Left kidney (tissue), 2 donors: ENCODE measurements around the gene ECM1. TPM values are rescaled to one million over a fixed set of nuclear protein-coding genes. Genes with fewer than 3 reads are reported as not detected.

Source experiments
- DNase-seq: peaks from one replicate; pipeline ENCODE4 v3.0.0-alpha.2; 2013
- polyA plus RNA-seq: library from polyadenylated mRNA; unstranded; fragments of 120-200 nt; gene quantifications from one replicate; pipeline ENCODE4 v1.2.1, GENCODE V29; 2013; ENCODE audit not compliant: insufficient read length

The ECM1 gene
- polyA plus RNA-seq, 1 donor, result 11.9 TPM

DNA sequence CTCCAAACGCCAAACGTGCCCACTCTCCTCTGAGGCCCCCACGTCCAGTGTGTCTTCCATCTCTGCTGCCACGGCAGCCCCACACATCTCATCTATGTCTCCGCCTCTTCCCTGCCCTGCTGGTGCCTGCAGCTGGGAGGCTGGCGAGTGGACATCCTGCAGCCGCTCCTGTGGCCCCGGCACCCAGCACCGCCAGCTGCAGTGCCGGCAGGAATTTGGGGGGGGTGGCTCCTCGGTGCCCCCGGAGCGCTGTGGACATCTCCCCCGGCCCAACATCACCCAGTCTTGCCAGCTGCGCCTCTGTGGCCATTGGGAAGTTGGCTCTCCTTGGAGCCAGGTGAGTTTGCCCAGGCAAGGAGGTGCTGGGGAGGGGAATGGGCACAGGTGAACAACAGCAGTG, 49.9 kb downstream of the ECM1 start:
- no peak for DNase-seq

GRCh38 chr1:150558303-150558704, 50.4 kb downstream of the ECM1 start:
- no peak for DNase-seq

DNA sequence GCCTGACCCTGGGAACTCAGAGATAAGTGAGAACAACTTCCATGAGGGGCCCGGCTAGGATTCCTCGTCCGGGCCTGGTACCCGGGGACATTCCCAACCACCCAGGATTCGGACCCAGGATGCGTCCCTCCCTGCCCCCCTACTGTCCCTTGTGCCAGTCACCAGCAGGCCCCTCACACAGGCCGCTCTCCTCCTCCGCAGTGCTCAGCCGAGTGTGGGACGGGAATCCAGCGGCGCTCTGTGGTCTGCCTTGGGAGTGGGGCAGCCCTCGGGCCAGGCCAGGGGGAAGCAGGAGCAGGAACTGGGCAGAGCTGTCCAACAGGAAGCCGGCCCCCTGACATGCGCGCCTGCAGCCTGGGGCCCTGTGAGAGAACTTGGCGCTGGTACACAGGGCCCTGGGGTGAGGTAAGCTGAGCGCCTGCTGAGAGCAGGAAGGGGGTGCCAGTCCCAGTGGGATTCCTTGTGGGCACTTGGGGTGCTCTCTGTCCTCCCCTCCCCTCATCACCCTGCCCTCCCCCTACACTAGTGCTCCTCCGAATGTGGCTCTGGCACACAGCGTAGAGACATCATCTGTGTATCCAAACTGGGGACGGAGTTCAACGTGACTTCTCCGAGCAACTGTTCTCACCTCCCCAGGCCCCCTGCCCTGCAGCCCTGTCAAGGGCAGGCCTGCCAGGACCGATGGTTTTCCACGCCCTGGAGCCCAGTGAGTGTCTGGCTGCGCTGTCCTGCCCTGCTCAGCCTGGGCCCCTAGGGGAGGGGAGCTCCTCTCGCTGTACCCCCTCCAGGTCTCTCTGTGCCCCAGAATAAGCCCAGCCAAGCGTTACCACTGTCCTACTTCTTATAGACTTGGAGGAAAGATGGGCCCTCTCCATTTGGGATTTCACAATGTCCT, 51.1 kb downstream of the ECM1 start:
- DNase-seq, result no peak

DNA sequence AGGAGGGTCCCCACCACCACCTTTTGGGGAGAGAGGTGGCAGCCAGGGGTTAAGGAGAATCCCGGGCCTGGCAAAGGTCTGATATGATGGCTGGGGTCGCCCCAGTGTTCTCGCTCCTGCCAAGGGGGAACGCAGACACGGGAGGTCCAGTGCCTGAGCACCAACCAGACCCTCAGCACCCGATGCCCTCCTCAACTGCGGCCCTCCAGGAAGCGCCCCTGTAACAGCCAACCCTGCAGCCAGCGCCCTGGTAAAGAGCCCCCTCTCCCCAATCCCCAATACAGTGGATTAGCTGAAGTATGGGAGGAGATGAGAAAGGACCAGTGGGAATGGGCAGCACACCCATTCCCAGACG, 51.7 kb downstream of the ECM1 start:
- no peak for DNase-seq

DNA sequence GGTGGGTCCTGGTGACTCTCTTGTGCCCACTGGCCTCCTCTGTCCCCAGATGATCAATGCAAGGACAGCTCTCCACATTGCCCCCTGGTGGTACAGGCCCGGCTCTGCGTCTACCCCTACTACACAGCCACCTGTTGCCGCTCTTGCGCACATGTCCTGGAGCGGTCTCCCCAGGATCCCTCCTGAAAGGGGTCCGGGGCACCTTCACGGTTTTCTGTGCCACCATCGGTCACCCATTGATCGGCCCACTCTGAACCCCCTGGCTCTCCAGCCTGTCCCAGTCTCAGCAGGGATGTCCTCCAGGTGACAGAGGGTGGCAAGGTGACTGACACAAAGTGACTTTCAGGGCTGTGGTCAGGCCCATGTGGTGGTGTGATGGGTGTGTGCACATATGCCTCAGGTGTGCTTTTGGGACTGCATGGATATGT, 52.1 kb downstream of the ECM1 start:
- no peak for DNase-seq

DNA sequence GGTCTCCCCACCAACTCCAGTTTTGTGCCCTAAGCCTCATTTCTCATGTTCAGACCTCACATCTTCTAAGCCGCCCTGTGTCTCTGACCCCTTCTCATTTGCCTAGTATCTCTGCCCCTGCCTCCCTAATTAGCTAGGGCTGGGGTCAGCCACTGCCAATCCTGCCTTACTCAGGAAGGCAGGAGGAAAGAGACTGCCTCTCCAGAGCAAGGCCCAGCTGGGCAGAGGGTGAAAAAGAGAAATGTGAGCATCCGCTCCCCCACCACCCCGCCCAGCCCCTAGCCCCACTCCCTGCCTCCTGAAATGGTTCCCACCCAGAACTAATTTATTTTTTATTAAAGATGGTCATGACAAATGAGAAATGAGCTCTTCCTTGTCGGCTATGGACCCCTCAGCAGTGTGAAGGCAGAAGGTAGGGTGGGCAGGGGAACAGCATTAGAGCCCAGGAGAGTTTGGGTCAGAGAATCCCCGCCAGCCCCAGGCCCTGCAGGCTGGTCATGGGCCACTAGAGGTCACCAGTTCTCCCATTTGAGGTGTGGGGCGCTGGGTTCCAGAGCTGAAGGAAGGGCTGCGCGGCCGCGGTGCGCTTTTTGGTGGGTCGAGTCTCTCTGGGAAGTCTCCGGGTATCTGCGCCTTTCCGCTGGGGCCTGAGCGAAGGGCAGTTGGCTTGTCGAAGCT, 52.8 kb downstream of the ECM1 start:
- peak; percentile 88 for DNase-seq

GRCh38 chr1:150561254-150561973, 53.5 kb downstream of the ECM1 start:
- peak; percentile 91 for DNase-seq

GRCh38 chr1:150561974-150562445, 54.1 kb downstream of the ECM1 start:
- DNase-seq, result peak; percentile 87

DNA sequence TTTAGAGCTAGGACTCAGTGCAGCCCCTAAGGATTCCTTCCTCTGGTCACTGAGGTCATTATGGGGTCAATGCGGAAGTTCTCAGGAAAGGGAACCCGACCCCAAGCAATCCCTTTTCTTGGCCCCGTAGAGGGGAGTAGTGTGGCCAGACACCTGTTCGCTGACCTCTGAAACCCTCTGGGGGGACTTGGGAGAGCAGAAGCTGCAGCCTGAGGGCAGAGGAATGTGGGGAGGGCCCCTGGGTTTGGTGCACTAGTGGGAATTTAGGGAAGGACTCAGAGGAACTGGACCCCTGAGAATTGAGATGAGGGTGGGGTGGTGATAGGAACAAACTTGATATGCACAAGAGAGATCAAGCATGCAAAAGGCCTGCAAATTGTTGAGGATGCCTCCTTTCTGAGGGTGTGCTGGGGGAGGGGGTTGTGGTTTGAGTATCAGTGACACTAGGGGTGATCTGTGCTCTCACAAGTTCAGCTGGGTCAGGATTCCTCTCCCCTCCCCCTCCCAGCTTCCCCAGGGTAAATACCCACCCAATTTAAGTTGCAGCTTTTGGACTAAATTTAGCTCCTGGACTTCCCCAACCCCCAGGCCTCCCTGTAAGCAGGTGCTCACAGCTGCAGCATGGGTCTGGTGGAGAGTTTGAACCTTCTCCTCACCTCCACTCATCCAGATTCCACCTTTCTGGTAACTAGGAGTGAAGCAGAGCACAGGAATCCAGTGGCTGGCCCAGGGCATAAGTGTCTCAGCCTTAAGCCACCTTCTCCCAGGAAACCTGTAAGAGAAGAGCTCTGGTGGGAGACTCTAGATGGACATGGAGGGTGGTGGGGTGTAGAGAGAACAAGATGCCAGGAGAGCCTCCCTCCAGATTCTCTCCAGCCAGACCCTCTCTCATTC, 54.8 kb downstream of the ECM1 start:
- DNase-seq, result no peak

Other genes starting within 250 kb of the ECM1 start
- gene APH1A, start 239.1 kb upstream of the ECM1 start, polyA plus RNA-seq, result 184 TPM
- 45.3 TPM for gene C1orf54, start 235.3 kb upstream of the ECM1 start, polyA plus RNA-seq
- 9.3 TPM for gene CIART, start 225.6 kb upstream of the ECM1 start, polyA plus RNA-seq
- gene MRPS21, start 214.2 kb upstream of the ECM1 start, polyA plus RNA-seq, result 65.9 TPM
- gene PRPF3, start 186.6 kb upstream of the ECM1 start, polyA plus RNA-seq, result 129 TPM
- gene RPRD2, start 144.0 kb upstream of the ECM1 start, polyA plus RNA-seq, result 58.3 TPM
- 28.8 TPM for gene TARS2, start 20.7 kb upstream of the ECM1 start, polyA plus RNA-seq
- 0.83 TPM for gene FALEC, start 7.6 kb downstream of the ECM1 start, polyA plus RNA-seq
- gene ADAMTSL4, start 41.3 kb downstream of the ECM1 start, polyA plus RNA-seq, result 10.4 TPM
- gene MCL1, start 71.5 kb downstream of the ECM1 start, polyA plus RNA-seq, result 200 TPM
- gene ENSA, start 121.5 kb downstream of the ECM1 start, polyA plus RNA-seq, result 224 TPM
- 42.6 TPM for gene GOLPH3L, start 189.0 kb downstream of the ECM1 start, polyA plus RNA-seq
- gene HORMAD1, start 212.8 kb downstream of the ECM1 start, polyA plus RNA-seq, result not detected